ENCODE data around the gene LRRC59. TPM values are rescaled to one million over a fixed set of nuclear protein-coding genes. Genes with fewer than 3 reads are reported as not detected.

Gene LRRC59
- total RNA-seq, 4 donors from 2014 or later = 45.0 to 96.9 (median 64.4) TPM

GRCh38 chr17:50379351-50380132 is 17.8 kb downstream of the LRRC59 start:
- TF ChIP-seq EP300 (IDR thresholded peaks at IDR 0.05; ENCODE audit: low read depth) = no peak
- TF ChIP-seq POLR2A (IDR thresholded peaks at IDR 0.05) = no peak
- TF ChIP-seq POLR2AphosphoS5 (IDR thresholded peaks at IDR 0.05) = no peak
- TF ChIP-seq, protein P1, sequence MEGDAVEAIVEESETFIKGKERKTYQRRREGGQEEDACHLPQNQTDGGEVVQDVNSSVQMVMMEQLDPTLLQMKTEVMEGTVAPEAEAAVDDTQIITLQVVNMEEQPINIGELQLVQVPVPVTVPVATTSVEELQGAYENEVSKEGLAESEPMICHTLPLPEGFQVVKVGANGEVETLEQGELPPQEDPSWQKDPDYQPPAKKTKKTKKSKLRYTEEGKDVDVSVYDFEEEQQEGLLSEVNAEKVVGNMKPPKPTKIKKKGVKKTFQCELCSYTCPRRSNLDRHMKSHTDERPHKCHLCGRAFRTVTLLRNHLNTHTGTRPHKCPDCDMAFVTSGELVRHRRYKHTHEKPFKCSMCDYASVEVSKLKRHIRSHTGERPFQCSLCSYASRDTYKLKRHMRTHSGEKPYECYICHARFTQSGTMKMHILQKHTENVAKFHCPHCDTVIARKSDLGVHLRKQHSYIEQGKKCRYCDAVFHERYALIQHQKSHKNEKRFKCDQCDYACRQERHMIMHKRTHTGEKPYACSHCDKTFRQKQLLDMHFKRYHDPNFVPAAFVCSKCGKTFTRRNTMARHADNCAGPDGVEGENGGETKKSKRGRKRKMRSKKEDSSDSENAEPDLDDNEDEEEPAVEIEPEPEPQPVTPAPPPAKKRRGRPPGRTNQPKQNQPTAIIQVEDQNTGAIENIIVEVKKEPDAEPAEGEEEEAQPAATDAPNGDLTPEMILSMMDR (IDR thresholded peaks at IDR 0.05) = no peak
- WGBS, 2 donors (ENCODE audit: low coverage in 1 of 2) = 92 to 100% methylated on average over 1 to 6 of the region's 6 CpGs
- no peaks in the 10 kb centered on the region for H3K9me3 ChIP-seq
- DNase-seq = no peak
- H3K27ac ChIP-seq = no peak overlapping the region
- peaks cover 0 to 34% (median 19%) of the 10 kb centered on the region in 4 donors for H3K36me3 ChIP-seq
- intact Hi-C loops (cut with DNase I; ENCODE audit: low total_unique reads) (no loop called here), in situ Hi-C loops (cut with MboI; ENCODE audit: low pct_ligation_motif_present in 1 of 4, low pct_unique_long_range_greater_than_20kb in 1 of 4, low sequenced_read_pairs in 3 of 4) (no loop called here)
- no peaks in the 10 kb centered on the region for H3K27me3 ChIP-seq
- no peak overlapping the region for H3K4me3 ChIP-seq
- H3K4me1 ChIP-seq = peaks cover 0 to 3% (median 0%) of the 10 kb centered on the region in 4 donors

GRCh38 chr17:50375858-50376538 is 21.3 kb downstream of the LRRC59 start:
- 43 to 83% methylated on average over 1 to 5 of the region's 5 CpGs for WGBS, 2 donors (ENCODE audit: low coverage in 1 of 2)
- peak overlapping the region in 2 of 4 donors; percentile 37 to 55 for H3K27ac ChIP-seq
- TF ChIP-seq POLR2AphosphoS5 (IDR thresholded peaks at IDR 0.05) = peak in 1 of 3 donors; percentile 10
- TF ChIP-seq EP300 (IDR thresholded peaks at IDR 0.05; ENCODE audit: low read depth) = no peak
- H3K9me3 ChIP-seq = no peaks in the 10 kb centered on the region
- in situ Hi-C loops (cut with MboI; ENCODE audit: low pct_ligation_motif_present in 1 of 4, low pct_unique_long_range_greater_than_20kb in 1 of 4, low sequenced_read_pairs in 3 of 4) (no loop called here), intact Hi-C loops (cut with DNase I; ENCODE audit: low total_unique reads) (no loop called here)
- H3K4me3 ChIP-seq = no peak overlapping the region
- no peaks in the 10 kb centered on the region for H3K27me3 ChIP-seq
- H3K4me1 ChIP-seq = peaks cover 11 to 22% (median 18%) of the 10 kb centered on the region in 4 donors
- no peaks in the 10 kb centered on the region for H3K36me3 ChIP-seq
- no peak for DNase-seq

GRCh38 chr17:50373705-50374104 is 23.6 kb downstream of the LRRC59 start:
- H3K36me3 ChIP-seq = peaks cover 0 to 16% (median 5%) of the 10 kb centered on the region in 4 donors
- no peak overlapping the region for H3K4me3 ChIP-seq
- no peak for TF ChIP-seq POLR2A (IDR thresholded peaks at IDR 0.05)
- no peak for TF ChIP-seq POLR2AphosphoS5 (IDR thresholded peaks at IDR 0.05)
- TF ChIP-seq EP300 (IDR thresholded peaks at IDR 0.05; ENCODE audit: low read depth) = no peak
- TF ChIP-seq, protein P1 (IDR thresholded peaks at IDR 0.05) = no peak
- peaks cover 11 to 23% (median 19%) of the 10 kb centered on the region in 4 donors for H3K4me1 ChIP-seq
- H3K27me3 ChIP-seq = no peaks in the 10 kb centered on the region
- 68 to 93% methylated on average over 2 of the region's 2 CpGs for WGBS, 2 donors (ENCODE audit: low coverage in 1 of 2)
- DNase-seq = no peak
- no peaks in the 10 kb centered on the region for H3K9me3 ChIP-seq
- in situ Hi-C loops (cut with MboI; ENCODE audit: low pct_ligation_motif_present in 1 of 4, low pct_unique_long_range_greater_than_20kb in 1 of 4, low sequenced_read_pairs in 3 of 4) (no loop called here), intact Hi-C loops (cut with DNase I; ENCODE audit: low total_unique reads) (no loop called here)
- H3K27ac ChIP-seq = no peak overlapping the region

GRCh38 chr17:50372758-50373556 is 24.4 kb downstream of the LRRC59 start, which contains the start of the genes EME1 and MRPL27:
TSS of gene EME1 (plus strand) at chr17:50373229. CDS start at chr17:50375209, 1,980 bp downstream.
TSS of gene MRPL27 (minus strand) at chr17:50373184. CDS start at chr17:50373170, 14 bp downstream.
- WGBS, 2 donors (ENCODE audit: low coverage in 1 of 2) = 2 to 5% methylated on average over 4 to 42 of the region's 42 CpGs
- in situ Hi-C loops (cut with MboI; ENCODE audit: low pct_ligation_motif_present in 1 of 4, low pct_unique_long_range_greater_than_20kb in 1 of 4, low sequenced_read_pairs in 3 of 4) = no loop called here
- H3K4me1 ChIP-seq = peaks cover 11 to 23% (median 19%) of the 10 kb centered on the region in 4 donors
- H3K36me3 ChIP-seq = peaks cover 0 to 24% (median 8%) of the 10 kb centered on the region in 4 donors
- intact Hi-C loops (cut with DNase I; ENCODE audit: low total_unique reads) = no loop called here
- peak; percentile 88 for DNase-seq
- H3K4me3 ChIP-seq = peak within 1 kb of the TSS; percentile 61 to 81 (median 70)
- H3K9me3 ChIP-seq = no peaks in the 10 kb centered on the region
- no peaks in the 10 kb centered on the region for H3K27me3 ChIP-seq
- peak within 1 kb of the TSS; percentile 87 to 97 (median 90) for H3K27ac ChIP-seq
- TF ChIP-seq POLR2AphosphoS5 (IDR thresholded peaks at IDR 0.05) (peak; percentile 27 to 77 (median 66)), POLR2A (IDR thresholded peaks at IDR 0.05) (peak; percentile 61), EP300 (IDR thresholded peaks at IDR 0.05; ENCODE audit: low read depth) (no peak)

All from transverse colon (tissue), 4 donors.